GM18498 (cell line): Measurements from ENCODE around the gene TXN.
"Not testable (repeated sequence)": the region's sequence is repeated elsewhere in the genome, so short reads cannot be mapped to it uniquely, and the experiment has no call there.

Experiments used
- ATAC-seq: cut with Tn5 transposase; IDR thresholded peaks from one replicate; pipeline ENCODE4 v1.9.1; 2021; ENCODE audit warnings: mild to moderate bottlenecking, moderate library complexity; ENCODE audit not compliant: unreplicated experiment

TXN gene

GRCh38 chr9:110257956-110258355 lies 1.6 kb upstream of the TXN start:
- no peak for ATAC-seq

GRCh38 chr9:110257097-110257841 lies 962 bp upstream of the TXN start:
- ATAC-seq, result no peak

GRCh38 chr9:110255463-110256379 lies 586 bp downstream of the TXN start:
- ATAC-seq, result peak; percentile 31

GRCh38 chr9:110255034-110255462 lies 1.3 kb downstream of the TXN start:
- ATAC-seq, result no peak

GRCh38 chr9:110254500-110254899 lies 1.8 kb downstream of the TXN start:
- no peak for ATAC-seq

- no peak for ATAC-seq
These were observed 3.7 kb downstream of the TXN start for GRCh38 chr9:110252509-110253139.

GRCh38 chr9:110251770-110252169 lies 4.5 kb downstream of the TXN start:
- not testable (repeated sequence) for ATAC-seq

- ATAC-seq, result no peak
These were observed 5.1 kb downstream of the TXN start for GRCh38 chr9:110251212-110251611.

- no peak for ATAC-seq
These were observed 6.7 kb downstream of the TXN start for GRCh38 chr9:110249603-110250002.

GRCh38 chr9:110248361-110248760 lies 7.9 kb downstream of the TXN start:
- no peak for ATAC-seq

- no peak for ATAC-seq
These were observed 10.1 kb downstream of the TXN start for GRCh38 chr9:110246214-110246613.

- ATAC-seq, result no peak
These were observed 11.7 kb downstream of the TXN start for GRCh38 chr9:110244616-110245015.

- ATAC-seq, result no peak
These were observed 14.4 kb downstream of the TXN start for GRCh38 chr9:110241858-110242321.

- no peak for ATAC-seq
These were observed 14.9 kb downstream of the TXN start for GRCh38 chr9:110241260-110241857.

- ATAC-seq, result no peak
These were observed 16.1 kb downstream of the TXN start for GRCh38 chr9:110240198-110240597.

GRCh38 chr9:110228321-110228720 lies 28.0 kb downstream of the TXN start:
- ATAC-seq, result no peak

- ATAC-seq, result no peak
These were observed 31.7 kb downstream of the TXN start for GRCh38 chr9:110224583-110224982.

- ATAC-seq, result no peak
These were observed 35.5 kb downstream of the TXN start for GRCh38 chr9:110220809-110221208.

GRCh38 chr9:110217656-110218099 lies 38.6 kb downstream of the TXN start:
- no peak for ATAC-seq

GRCh38 chr9:110214586-110215355 lies 41.5 kb downstream of the TXN start:
- no peak for ATAC-seq
